HG03439 (cell line): ENCODE measurements around the gene KRTAP12-4.
"Not testable (repeated sequence)": the region's sequence is repeated elsewhere in the genome, so short reads cannot be mapped to it uniquely, and the experiment has no call there.

Experiments
- ATAC-seq: cut with Tn5 transposase; IDR thresholded peaks from one replicate; pipeline ENCODE4 v1.9.1; 2021; ENCODE audit warnings: mild to moderate bottlenecking, moderate library complexity; ENCODE audit not compliant: unreplicated experiment

The KRTAP12-4 gene

GRCh38 chr21:44637018-44637850 lies 17.2 kb downstream of the KRTAP12-4 start, which contains the start of gene KRTAP10-10:
TSS of gene KRTAP10-10 (plus strand) at chr21:44637356. CDS start at chr21:44637418, 62 bp downstream.
- no peak for ATAC-seq

GRCh38 chr21:44636209-44637017 lies 18.0 kb downstream of the KRTAP12-4 start:
- ATAC-seq: no peak

- no peak for ATAC-seq
Measured at GRCh38 chr21:44632067-44632466, 22.4 kb downstream of the KRTAP12-4 start.

GRCh38 chr21:44630440-44630839 lies 24.0 kb downstream of the KRTAP12-4 start:
- no peak for ATAC-seq

- no peak for ATAC-seq
Measured at GRCh38 chr21:44628707-44629391, 25.6 kb downstream of the KRTAP12-4 start.

GRCh38 chr21:44627831-44628233 lies 26.6 kb downstream of the KRTAP12-4 start:
- ATAC-seq: not testable (repeated sequence)

GRCh38 chr21:44627181-44627822 lies 27.2 kb downstream of the KRTAP12-4 start:
- ATAC-seq: not testable (repeated sequence)

GRCh38 chr21:44626673-44627143 lies 27.8 kb downstream of the KRTAP12-4 start, which contains the start of gene KRTAP10-9:
TSS of gene KRTAP10-9 (plus strand) at chr21:44627093. CDS start at chr21:44627172, 79 bp downstream.
- no peak for ATAC-seq

GRCh38 chr21:44626262-44626661 lies 28.2 kb downstream of the KRTAP12-4 start:
- no peak for ATAC-seq

- no peak for ATAC-seq
Measured at GRCh38 chr21:44625756-44626155, 28.7 kb downstream of the KRTAP12-4 start.

- no peak for ATAC-seq
Measured at GRCh38 chr21:44623575-44623974, 30.9 kb downstream of the KRTAP12-4 start.

- ATAC-seq: no peak
Measured at GRCh38 chr21:44619886-44620285, 34.6 kb downstream of the KRTAP12-4 start.

GRCh38 chr21:44618909-44619308 lies 35.5 kb downstream of the KRTAP12-4 start:
- no peak for ATAC-seq

- no peak for ATAC-seq
Measured at GRCh38 chr21:44618504-44618903, 36.0 kb downstream of the KRTAP12-4 start.

- ATAC-seq: no peak
Measured at GRCh38 chr21:44617071-44617501, 37.4 kb downstream of the KRTAP12-4 start.

GRCh38 chr21:44616591-44616926 lies 37.9 kb downstream of the KRTAP12-4 start:
- ATAC-seq: no peak

- ATAC-seq: no peak
Measured at GRCh38 chr21:44615911-44616590, 38.4 kb downstream of the KRTAP12-4 start.

- ATAC-seq: no peak
Measured at GRCh38 chr21:44615466-44615865, 39.0 kb downstream of the KRTAP12-4 start.

GRCh38 chr21:44614961-44615391 lies 39.5 kb downstream of the KRTAP12-4 start:
- ATAC-seq: no peak

- ATAC-seq: no peak
Measured at GRCh38 chr21:44614161-44614631, 40.3 kb downstream of the KRTAP12-4 start.
